A673 (cell line): ENCODE results near the gene ACER1.

Source experiments
- CTCF ChIP-seq: fragments of 300-800, 200-600 bp; sonication (generic); conservative IDR thresholded peaks from 2 replicates; pipeline ENCODE4 v1.5.1; 2017; ENCODE audit warnings: low read depth, mild to moderate bottlenecking, antibody characterized with exemption, low read length, moderate library complexity, mixed read lengths
- EZH2 ChIP-seq: fragments of 200-600 bp; sonication (generic); IDR thresholded peaks from 2 replicates; pipeline ENCODE4 v1.6.1; 2017; ENCODE audit warnings: borderline replicate concordance, low read depth, mild to moderate bottlenecking, mixed read lengths, antibody characterized with exemption, low read length; ENCODE audit not compliant: poor library complexity, severe bottlenecking

DNA sequence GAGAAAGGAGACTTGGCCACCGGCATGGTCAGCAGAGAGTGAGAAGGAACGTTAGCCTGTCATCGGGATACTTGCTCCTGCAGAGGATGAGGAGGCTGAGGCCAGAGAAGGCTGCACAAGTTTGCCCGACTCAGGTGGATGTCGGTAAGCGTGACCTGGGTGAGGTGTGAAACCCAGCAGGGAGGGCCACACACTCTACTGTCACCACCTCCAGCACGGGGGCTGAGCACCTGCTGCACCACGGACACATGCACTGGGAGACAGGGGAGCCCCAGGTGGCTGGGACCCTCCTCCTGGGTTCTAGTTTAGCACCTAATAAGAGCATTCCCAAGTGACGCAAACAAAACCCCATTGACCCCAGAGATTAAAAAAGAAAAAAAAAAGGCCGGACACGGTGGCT is 70.9 kb downstream of the ACER1 start:
- TF ChIP-seq CTCF (no peak), EZH2 (no peak)
